Umbilical cord (tissue), 2 donors: ENCODE measurements around the gene CRIM1. TPM values are rescaled to one million over a fixed set of nuclear protein-coding genes. Genes with fewer than 3 reads are reported as not detected.

Experiments
- DNase-seq: peaks from one replicate; pipeline ENCODE4 v3.0.0-alpha.2; 2015; ENCODE audit warnings: low spot score
- total RNA-seq: library from RNA; depleted of rRNA; stranded (reverse); fragments of >200 nt; gene quantifications from one replicate; pipeline ENCODE4 v1.2.3, GENCODE V29; 2014; ENCODE audit warnings: low replicate concordance; ENCODE audit not compliant: insufficient read depth

Gene CRIM1
- total RNA-seq, 1 donor from 2014 or later = 344 TPM

GRCh38 chr2:36423619-36424120 is 68.1 kb downstream of the CRIM1 start:
- DNase-seq = no peak

DNA sequence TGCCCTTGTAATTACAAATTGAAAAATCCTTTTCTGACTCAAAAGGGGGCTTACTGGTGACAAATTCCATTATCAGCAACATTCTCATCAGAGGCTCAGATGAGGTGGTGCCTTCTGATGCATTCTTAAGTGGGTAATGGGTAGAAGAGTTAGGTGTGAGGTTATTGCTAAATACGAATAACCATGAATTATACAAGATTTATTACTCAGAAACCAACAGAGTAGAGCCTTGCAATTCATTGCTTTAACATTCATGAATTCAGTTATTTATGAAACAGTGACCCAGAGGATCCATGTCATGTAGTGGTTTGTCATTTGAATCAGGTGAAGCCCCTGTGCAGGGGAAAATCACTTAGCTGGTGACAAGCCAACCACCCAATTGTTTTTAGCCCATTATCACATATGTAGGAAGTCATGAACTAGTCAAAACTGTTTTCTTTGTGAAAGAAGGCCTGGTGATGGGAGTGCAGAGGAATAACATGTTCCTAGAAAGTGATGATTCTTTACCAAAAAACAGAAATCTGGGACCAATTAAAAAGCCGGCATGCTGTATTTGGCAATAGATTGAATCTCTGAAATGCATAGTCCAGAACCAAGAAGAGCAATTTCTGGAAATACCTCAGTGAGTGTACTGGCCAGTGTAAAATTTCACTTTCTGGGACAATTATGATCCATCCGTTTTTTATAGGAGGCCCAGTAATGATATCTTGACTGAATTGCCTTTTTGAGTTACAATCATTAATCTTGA is 70.2 kb downstream of the CRIM1 start:
- no peak for DNase-seq

GRCh38 chr2:36427790-36428243 is 72.2 kb downstream of the CRIM1 start:
- no peak for DNase-seq

GRCh38 chr2:36430549-36430948 is 75.0 kb downstream of the CRIM1 start:
- DNase-seq = no peak

- no peak for DNase-seq
Observed at GRCh38 chr2:36432479-36432878, 76.9 kb downstream of the CRIM1 start.

GRCh38 chr2:36433311-36434217 is 78.0 kb downstream of the CRIM1 start:
- DNase-seq = peak; percentile 90

DNA sequence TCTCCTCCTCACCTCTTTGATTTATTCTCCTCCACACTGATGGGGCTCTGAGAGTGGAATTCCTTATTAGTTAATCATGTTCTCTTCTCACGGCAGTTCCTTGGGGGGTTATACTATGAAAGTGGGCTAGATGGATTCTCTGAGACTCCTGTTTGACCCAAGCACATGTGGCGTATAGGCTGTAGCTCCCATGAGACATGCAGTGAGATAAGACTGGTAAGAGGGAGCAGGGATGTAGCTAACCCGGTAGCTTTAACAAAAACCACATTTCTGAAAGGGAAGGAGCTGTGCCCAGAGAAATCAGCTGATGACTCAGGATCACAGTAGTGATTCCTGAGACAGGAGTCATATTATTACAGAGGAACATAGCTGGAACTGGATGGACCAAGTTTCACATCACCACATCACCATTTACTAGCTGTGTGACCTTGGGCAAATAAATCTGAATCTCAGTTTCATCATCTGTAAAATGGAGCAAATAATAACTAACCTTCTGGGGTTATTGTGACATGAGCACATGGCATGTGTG is 82.9 kb downstream of the CRIM1 start:
- peak; percentile 79 for DNase-seq

DNA sequence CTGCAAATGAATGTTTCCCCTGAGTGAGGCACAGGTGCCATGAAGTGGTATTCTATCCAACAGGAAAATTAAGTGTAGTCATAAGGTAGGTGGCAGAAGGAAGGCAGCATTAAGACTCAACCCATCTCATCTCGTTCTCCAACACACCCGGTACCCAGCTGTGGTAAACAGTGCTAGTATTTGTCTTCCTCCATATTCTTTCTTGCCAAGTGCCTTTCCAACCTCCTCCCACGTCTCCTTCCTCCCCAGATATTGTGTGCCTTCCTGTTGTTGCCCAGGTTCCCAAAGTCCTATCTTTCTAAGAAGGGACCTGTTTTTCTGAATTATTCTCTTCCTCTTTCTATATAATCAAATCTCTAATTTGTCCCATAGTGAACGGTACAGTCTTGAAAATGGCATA is 83.5 kb downstream of the CRIM1 start:
- DNase-seq = no peak

DNA sequence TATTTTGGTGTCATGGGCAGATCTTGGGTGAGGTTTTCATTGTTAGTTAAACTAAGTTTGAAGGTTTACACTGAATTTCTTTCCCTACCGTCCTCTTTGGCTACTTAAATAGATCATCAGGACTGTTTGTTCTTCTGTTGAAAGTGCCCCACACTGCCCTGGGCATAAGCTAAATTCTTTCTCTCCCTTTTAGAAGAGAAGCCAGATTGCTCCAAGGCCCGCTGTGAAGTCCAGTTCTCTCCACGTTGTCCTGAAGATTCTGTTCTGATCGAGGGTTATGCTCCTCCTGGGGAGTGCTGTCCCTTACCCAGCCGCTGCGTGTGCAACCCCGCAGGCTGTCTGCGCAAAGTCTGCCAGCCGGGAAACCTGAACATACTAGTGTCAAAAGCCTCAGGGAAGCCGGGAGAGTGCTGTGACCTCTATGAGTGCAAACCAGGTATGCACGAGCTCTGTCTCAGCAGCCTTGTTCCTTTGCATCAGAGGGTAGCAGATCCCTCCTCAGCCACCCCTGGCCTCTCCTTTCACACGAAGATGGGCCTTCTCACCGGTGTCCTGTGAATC is 85.6 kb downstream of the CRIM1 start:
- DNase-seq = no peak

- DNase-seq = no peak
Observed at GRCh38 chr2:36441816-36442215, 86.2 kb downstream of the CRIM1 start.

- DNase-seq = no peak
Observed at GRCh38 chr2:36444216-36444936, 88.8 kb downstream of the CRIM1 start.

DNA sequence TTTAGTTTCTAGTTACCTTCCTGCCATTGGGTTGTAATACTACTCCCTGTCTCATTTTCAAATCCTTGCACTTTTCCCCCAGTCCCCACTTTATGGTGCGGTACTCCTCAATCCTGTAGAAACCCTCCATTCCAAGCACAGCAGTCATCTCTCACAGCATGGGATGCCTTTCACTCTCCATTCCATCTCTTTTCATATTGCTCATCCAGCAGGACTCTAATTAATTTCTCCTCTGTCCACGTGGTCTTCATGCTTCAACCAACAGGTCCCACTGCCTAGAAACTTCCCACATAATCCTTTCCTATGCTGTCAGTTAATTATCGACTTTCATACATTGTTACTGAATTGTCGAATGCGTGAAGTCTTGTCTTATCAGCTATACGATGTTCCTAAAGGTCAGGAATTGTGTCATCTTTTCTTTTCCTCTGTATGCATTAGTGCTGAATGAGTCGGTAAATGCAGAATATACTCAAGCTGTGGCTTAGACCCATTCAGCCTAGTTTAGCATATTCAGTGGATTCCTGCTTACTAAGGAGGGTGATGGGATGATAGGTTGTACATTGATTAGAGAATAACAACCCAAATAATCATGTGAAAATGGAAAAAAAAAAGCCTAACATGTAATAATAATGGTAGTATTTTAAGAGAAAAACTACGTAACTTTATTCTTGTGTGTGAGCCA is 89.7 kb downstream of the CRIM1 start:
- DNase-seq = no peak

- DNase-seq = no peak
Observed at GRCh38 chr2:36446294-36446693, 90.7 kb downstream of the CRIM1 start.

- no peak for DNase-seq
Observed at GRCh38 chr2:36449213-36449612, 93.6 kb downstream of the CRIM1 start.

- DNase-seq = peak; percentile 23
Observed at GRCh38 chr2:36449943-36450392, 94.4 kb downstream of the CRIM1 start.

- DNase-seq = peak; percentile 66
Observed at GRCh38 chr2:36450466-36451196, 95.1 kb downstream of the CRIM1 start.

DNA sequence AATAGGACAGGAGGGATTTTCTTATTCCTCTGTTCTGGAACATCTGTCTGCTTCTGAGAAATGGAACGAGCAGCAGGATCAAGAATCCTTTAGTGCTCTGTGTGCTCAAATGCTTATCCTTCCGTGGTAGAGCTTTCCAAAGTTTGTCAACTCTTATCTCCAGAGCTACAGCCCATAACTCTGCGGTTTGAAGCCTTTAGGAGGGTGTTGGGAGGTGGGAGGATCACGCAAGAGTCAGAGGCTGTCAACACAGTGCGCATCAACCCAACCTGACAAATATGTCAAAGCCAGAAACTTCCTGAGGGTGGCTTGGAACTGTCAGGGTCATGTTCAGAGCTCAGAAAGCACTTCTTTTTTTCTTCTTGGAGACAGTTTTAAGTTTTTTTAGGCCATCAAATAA is 95.9 kb downstream of the CRIM1 start:
- DNase-seq = peak; percentile 82

DNA sequence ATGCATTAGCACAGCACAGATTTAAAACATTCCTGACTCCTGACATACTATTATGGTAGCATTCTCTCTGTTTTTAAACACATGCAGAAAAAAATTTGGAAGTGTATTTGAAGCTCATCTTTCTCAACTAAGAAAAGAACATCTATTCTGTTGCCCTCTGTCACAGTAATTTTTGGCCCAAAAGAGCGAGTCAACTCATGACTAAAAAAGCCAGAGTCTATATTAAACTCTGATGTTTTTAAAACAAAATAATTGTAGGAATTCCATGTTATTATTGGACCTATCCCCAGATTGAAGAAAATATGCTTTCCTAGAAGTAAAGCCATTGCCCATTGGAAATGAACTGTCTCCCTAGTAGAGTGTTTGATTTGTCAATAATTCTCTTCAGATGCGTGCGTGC is 96.7 kb downstream of the CRIM1 start:
- peak; percentile 35 for DNase-seq

GRCh38 chr2:36453652-36454051 is 98.1 kb downstream of the CRIM1 start:
- DNase-seq = no peak

DNA sequence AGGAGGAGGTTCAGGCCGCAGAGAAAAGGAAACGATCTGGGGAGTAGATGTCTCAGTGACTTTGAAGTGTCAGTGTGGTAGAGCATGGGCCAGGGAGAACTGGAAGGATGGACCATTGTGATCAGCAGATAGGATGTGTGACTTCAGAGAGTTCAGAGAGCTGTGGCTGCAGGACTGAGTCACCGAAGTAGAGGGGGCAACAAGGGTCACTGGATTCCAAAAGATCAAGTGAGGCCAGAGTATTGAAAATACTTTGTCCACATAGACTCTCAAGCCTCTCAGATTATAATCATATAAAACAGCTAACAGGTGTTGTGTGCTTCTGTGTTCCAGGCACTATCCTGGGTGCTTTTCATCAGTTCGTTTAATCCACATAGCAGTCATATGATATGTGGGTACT is 99.4 kb downstream of the CRIM1 start:
- DNase-seq = no peak
